Astrocyte (in vitro differentiated cells and primary cell): ENCODE data around the gene TBKBP1. TPM values are rescaled to one million over a fixed set of nuclear protein-coding genes. Genes with fewer than 3 reads are reported as not detected.
A peak's percentile ranks its signal among the peaks of the same experiment; 100 is the strongest.

ENCODE experiments used
- DNase-seq: peaks from one replicate; pipeline ENCODE4 v3.0.0-alpha.2; 2010; ENCODE audit warnings: low read depth
- FAIRE-seq: peaks from 2 replicates; lab custom pipeline; 2011; peaks lifted over from hg19 to GRCh38; lab: Jason Lieb, UNC
- H2AFZ ChIP-seq: 2 replicates; pipeline ENCODE4 v1.6.0; 2012; ENCODE audit warnings: low read depth, low read length, inconsistent platforms
- H3K27ac ChIP-seq: 2 replicates; pipeline ENCODE4 v1.5.1; 2011; ENCODE audit warnings: low read depth, low read length, inconsistent platforms
- H3K27me3 ChIP-seq: 2 replicates; pipeline ENCODE4 v1.6.0; 2011; ENCODE audit warnings: low read length, inconsistent platforms; ENCODE audit not compliant: insufficient read depth
- H3K36me3 ChIP-seq: 2 replicates; pipeline ENCODE4 v1.5.1; 2011; ENCODE audit warnings: low read length, inconsistent platforms; ENCODE audit not compliant: insufficient read depth
- H3K4me1 ChIP-seq: 2 replicates; pipeline ENCODE4 v1.5.1; 2011; ENCODE audit warnings: low read length, inconsistent platforms; ENCODE audit not compliant: insufficient read depth
- H3K4me2 ChIP-seq: 2 replicates; pipeline ENCODE4 v1.6.0; 2012; ENCODE audit warnings: low read length, inconsistent platforms
- H3K4me3 ChIP-seq: 2 replicates; pipeline ENCODE4 v1.5.1; 2011; ENCODE audit warnings: low read depth, mild to moderate bottlenecking, low read length, inconsistent platforms; ENCODE audit not compliant: insufficient read depth
- H3K79me2 ChIP-seq: 2 replicates; pipeline ENCODE4 v1.6.0; 2012; ENCODE audit warnings: mild to moderate bottlenecking, low read length, inconsistent platforms; ENCODE audit not compliant: insufficient read depth
- H3K9ac ChIP-seq: 2 replicates; pipeline ENCODE4 v1.6.0; 2012; ENCODE audit warnings: mild to moderate bottlenecking, low read length, inconsistent platforms
- H3K9me3 ChIP-seq: 2 replicates; pipeline ENCODE4 v1.5.1; 2012; ENCODE audit warnings: low read depth, mild to moderate bottlenecking, low read length, inconsistent platforms; ENCODE audit not compliant: insufficient read depth
- H4K20me1 ChIP-seq: 2 replicates; pipeline ENCODE4 v1.6.0; 2012; ENCODE audit warnings: low read length, inconsistent platforms; ENCODE audit not compliant: insufficient read depth
- H3K27ac Mint-ChIP-seq: one replicate; pipeline ENCODE4 v1.8.0; 2021; ENCODE audit warnings: mild to moderate bottlenecking, mixed read lengths; ENCODE audit not compliant: unreplicated experiment
- H3K27me3 Mint-ChIP-seq: one replicate; pipeline ENCODE4 v1.8.0; 2021; ENCODE audit warnings: low read depth, mixed read lengths; ENCODE audit not compliant: unreplicated experiment
- H3K36me3 Mint-ChIP-seq: one replicate; pipeline ENCODE4 v1.8.0; 2021; ENCODE audit warnings: low read depth, mixed read lengths; ENCODE audit not compliant: unreplicated experiment
- H3K4me1 Mint-ChIP-seq: one replicate; pipeline ENCODE4 v1.8.0; 2021; ENCODE audit warnings: low read depth, mixed read lengths; ENCODE audit not compliant: unreplicated experiment
- H3K4me3 Mint-ChIP-seq: one replicate; pipeline ENCODE4 v1.8.0; 2021; ENCODE audit warnings: mild to moderate bottlenecking, moderate library complexity, mixed read lengths; ENCODE audit not compliant: unreplicated experiment
- H3K9me3 Mint-ChIP-seq: one replicate; pipeline ENCODE4 v1.8.0; 2021; ENCODE audit warnings: mild to moderate bottlenecking, mixed read lengths; ENCODE audit not compliant: unreplicated experiment
- EZH2 ChIP-seq: IDR thresholded peaks from 2 replicates; pipeline ENCODE4 v1.6.1; 2012; ENCODE audit warnings: mild to moderate bottlenecking, low read length, inconsistent platforms; ENCODE audit not compliant: insufficient read depth
- total RNA-seq: library from RNA; stranded (reverse); gene quantifications from 2 replicates; pipeline ENCODE4 v1.2.1, GENCODE V29; 2021
- TF ChIP-seq, protein P1 (sequence below): IDR thresholded peaks from 2 replicates; pipeline ENCODE4 v1.5.1; 2011; ENCODE audit warnings: low read depth, mild to moderate bottlenecking, inconsistent platforms, low read length, moderate library complexity; ENCODE audit not compliant: insufficient read depth

Gene TBKBP1
- total RNA-seq, 1 donor from 2014 or later, result 26.7 TPM

GRCh38 chr17:47702391-47702995 lies 8.5 kb downstream of the TBKBP1 start:
- Histone ChIP-seq H3K4me3 (no peak overlapping the region), H3K9me3 (no peaks in the 10 kb centered on the region), H4K20me1 (peaks cover 60% of the 10 kb centered on the region), H3K9ac (no peak overlapping the region), H3K79me2 (no peaks in the 10 kb centered on the region), H3K4me1 (peaks cover 8% of the 10 kb centered on the region), H3K36me3 (no peaks in the 10 kb centered on the region), H3K27ac (no peak overlapping the region), H2AFZ (no peak overlapping the region), H3K4me2 (no peak overlapping the region), H3K27me3 (peaks cover 21% of the 10 kb centered on the region)
- peak overlapping the region; percentile 53 for H3K27ac Mint-ChIP-seq
- H3K36me3 Mint-ChIP-seq, result peaks cover 18% of the 10 kb centered on the region
- DNase-seq (no peak), FAIRE-seq (no peak)
- H3K9me3 Mint-ChIP-seq, result no peaks in the 10 kb centered on the region
- TF ChIP-seq, protein P1, sequence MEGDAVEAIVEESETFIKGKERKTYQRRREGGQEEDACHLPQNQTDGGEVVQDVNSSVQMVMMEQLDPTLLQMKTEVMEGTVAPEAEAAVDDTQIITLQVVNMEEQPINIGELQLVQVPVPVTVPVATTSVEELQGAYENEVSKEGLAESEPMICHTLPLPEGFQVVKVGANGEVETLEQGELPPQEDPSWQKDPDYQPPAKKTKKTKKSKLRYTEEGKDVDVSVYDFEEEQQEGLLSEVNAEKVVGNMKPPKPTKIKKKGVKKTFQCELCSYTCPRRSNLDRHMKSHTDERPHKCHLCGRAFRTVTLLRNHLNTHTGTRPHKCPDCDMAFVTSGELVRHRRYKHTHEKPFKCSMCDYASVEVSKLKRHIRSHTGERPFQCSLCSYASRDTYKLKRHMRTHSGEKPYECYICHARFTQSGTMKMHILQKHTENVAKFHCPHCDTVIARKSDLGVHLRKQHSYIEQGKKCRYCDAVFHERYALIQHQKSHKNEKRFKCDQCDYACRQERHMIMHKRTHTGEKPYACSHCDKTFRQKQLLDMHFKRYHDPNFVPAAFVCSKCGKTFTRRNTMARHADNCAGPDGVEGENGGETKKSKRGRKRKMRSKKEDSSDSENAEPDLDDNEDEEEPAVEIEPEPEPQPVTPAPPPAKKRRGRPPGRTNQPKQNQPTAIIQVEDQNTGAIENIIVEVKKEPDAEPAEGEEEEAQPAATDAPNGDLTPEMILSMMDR, result no peak
- no peak for TF ChIP-seq EZH2
- peaks cover 14% of the 10 kb centered on the region for H3K4me1 Mint-ChIP-seq
- no peak overlapping the region for H3K4me3 Mint-ChIP-seq
- H3K27me3 Mint-ChIP-seq, result no peaks in the 10 kb centered on the region

DNA sequence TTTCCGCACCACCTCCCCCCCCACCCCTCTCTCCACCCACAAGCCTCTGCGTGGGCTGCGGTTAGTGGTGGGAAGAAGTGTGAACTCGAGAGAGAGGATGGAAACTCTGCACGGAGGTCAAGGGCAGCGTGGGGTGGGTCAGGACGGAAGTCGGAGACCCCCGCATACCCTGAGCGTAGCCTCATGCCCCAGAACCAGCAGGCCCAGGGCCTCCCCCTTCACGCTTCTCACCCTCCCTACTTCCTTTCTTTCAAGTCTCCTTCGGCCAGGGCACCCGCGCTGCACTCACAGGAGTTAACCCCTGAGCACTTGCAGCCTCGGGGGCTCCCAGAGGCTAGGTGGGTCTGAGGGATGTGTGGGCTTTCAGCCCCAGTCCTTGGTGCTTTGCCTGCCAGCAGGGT lies 9.2 kb downstream of the TBKBP1 start:
- peaks cover 61% of the 10 kb centered on the region for H4K20me1 ChIP-seq
- H3K27ac Mint-ChIP-seq, result no peak overlapping the region
- no peak overlapping the region for H3K27ac ChIP-seq
- no peaks in the 10 kb centered on the region for H3K36me3 ChIP-seq
- no peaks in the 10 kb centered on the region for H3K79me2 ChIP-seq
- no peak for FAIRE-seq
- H3K4me2 ChIP-seq, result no peak overlapping the region
- no peak overlapping the region for H3K4me3 Mint-ChIP-seq
- H3K9me3 Mint-ChIP-seq, result no peaks in the 10 kb centered on the region
- H3K36me3 Mint-ChIP-seq, result peaks cover 21% of the 10 kb centered on the region
- no peak overlapping the region for H3K4me3 ChIP-seq
- H2AFZ ChIP-seq, result no peak overlapping the region
- no peaks in the 10 kb centered on the region for H3K27me3 Mint-ChIP-seq
- no peak for DNase-seq
- TF ChIP-seq EZH2, result no peak
- TF ChIP-seq, protein P1, result no peak
- H3K4me1 ChIP-seq, result peaks cover 8% of the 10 kb centered on the region
- H3K27me3 ChIP-seq, result peaks cover 27% of the 10 kb centered on the region
- H3K9ac ChIP-seq, result no peak overlapping the region
- H3K4me1 Mint-ChIP-seq, result peaks cover 15% of the 10 kb centered on the region
- H3K9me3 ChIP-seq, result no peaks in the 10 kb centered on the region

DNA sequence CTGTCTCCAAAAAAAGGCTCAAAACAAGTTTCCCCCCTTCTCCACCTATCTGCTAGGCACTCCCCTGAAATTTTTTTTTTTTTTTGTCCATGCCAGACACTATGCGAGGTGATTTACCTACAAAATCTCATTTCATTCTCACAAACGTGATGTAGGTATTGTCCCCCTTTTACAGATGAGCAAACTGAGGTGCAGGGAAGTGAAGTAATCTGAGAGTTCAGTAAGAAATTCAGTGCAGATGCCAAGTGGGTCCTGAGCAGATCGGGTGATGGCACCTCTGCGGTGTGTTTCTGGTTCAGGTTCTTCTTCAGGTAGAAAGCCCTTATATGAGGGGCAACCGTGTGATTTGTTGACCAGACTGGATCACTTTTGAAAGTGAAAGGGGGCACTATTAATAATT lies 9.7 kb downstream of the TBKBP1 start:
- Histone ChIP-seq H3K4me2 (no peak overlapping the region), H3K4me1 (peaks cover 8% of the 10 kb centered on the region)
- no peak overlapping the region for H3K27ac Mint-ChIP-seq

More for the DNA sequence above, 9.7 kb downstream of the TBKBP1 start:
- peaks cover 21% of the 10 kb centered on the region for H3K36me3 Mint-ChIP-seq
- peaks cover 15% of the 10 kb centered on the region for H3K4me1 Mint-ChIP-seq
- H3K79me2 ChIP-seq, result no peaks in the 10 kb centered on the region
- H3K9me3 Mint-ChIP-seq, result no peaks in the 10 kb centered on the region
- H3K4me3 ChIP-seq, result no peak overlapping the region
- no peaks in the 10 kb centered on the region for H3K27me3 Mint-ChIP-seq
- H4K20me1 ChIP-seq, result peaks cover 57% of the 10 kb centered on the region
- no peak overlapping the region for H3K4me3 Mint-ChIP-seq
- TF ChIP-seq, protein P1, result no peak
- TF ChIP-seq EZH2, result no peak
- H3K9ac ChIP-seq, result no peak overlapping the region
- H3K9me3 ChIP-seq, result no peaks in the 10 kb centered on the region
- H2AFZ ChIP-seq, result no peak overlapping the region
- H3K36me3 ChIP-seq, result no peaks in the 10 kb centered on the region
- no peak for FAIRE-seq
- H3K27me3 ChIP-seq, result peaks cover 27% of the 10 kb centered on the region
- H3K27ac ChIP-seq, result no peak overlapping the region
- no peak for DNase-seq
